Left cardiac atrium (tissue), 4 donors: ENCODE measurements around the gene PI4K2B. TPM values are rescaled to one million over a fixed set of nuclear protein-coding genes. Genes with fewer than 3 reads are reported as not detected.
"Not testable (repeated sequence)": the region's sequence is repeated elsewhere in the genome, so short reads cannot be mapped to it uniquely, and the experiment has no call there.

Experiments
- ATAC-seq, 2 donors: fragments of 200-7000 bp; cut with Tn5 transposase; one replicate each; pipeline ENCODE4 v1.9.1; 2020; ENCODE audit warnings: mild to moderate bottlenecking in 2 of 2, moderate library complexity in 2 of 2
- DNase-seq: peaks from one replicate; pipeline ENCODE4 v3.0.0-alpha.2; 2020
- intact Hi-C, 2 donors: fragments of 100-400 bp; cut with DNase I; formaldehyde crosslinking; loops; one replicate each; pipeline versions ENCODE4 v1.14.1 to v1.15.1; 2022 to 2023
- total RNA-seq, 2 donors: library from RNA; stranded (reverse); fragmentation: NEBNext Ultra II Directional; extraction: Animal tissue kit (Norgen Biotek cat#: 25700); gene quantifications; one replicate each; pipeline ENCODE4 v1.2.1, GENCODE V29; 2021
- donor health status: DM: no; HTN: yes; CAD: no.
- donor health status: DM: no; HTN: yes; CAD: no; lungs with severe emphysema.
- donor health status: DM: yes; HTN: yes; CAD: no.
- donor health status: Dilated cardiomyopathy.

Gene PI4K2B
- total RNA-seq, 2 donors from 2014 or later, result 3.8 to 6.1 TPM

DNA sequence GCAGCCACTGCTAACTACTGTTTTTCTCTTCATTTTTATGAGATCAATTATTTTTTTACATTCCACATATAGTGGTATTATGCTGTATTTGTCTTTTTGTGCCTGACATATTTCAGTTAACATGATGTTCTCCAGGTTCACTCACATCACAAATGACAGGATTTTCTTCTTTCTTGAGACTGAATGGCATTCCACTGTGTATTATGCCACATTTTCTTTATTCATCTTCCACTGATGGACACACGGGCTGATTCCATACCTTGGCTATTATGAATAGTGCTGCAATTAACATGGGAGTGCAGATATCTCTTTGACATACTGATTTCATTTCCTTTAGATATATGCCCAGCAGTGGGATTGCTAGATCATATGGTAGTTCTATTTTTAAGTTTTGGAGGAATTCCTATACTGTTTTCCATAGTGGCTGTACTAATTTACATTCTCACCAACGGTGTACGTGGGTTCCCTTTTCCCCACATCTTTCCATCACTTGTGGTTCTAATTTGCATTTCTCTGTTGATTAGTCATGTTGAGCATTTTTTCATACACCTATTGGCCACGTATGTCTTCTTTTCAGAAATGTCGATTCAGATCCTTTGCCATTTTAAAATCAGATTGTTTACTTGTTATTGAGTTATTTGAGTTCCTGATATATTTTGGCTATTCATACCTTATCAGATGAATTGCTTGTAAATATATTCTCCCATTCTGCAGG lies 63.9 kb downstream of the PI4K2B start:
- intact Hi-C loops, result no loop called here
- no peak for ATAC-seq
- DNase-seq, result no peak

DNA sequence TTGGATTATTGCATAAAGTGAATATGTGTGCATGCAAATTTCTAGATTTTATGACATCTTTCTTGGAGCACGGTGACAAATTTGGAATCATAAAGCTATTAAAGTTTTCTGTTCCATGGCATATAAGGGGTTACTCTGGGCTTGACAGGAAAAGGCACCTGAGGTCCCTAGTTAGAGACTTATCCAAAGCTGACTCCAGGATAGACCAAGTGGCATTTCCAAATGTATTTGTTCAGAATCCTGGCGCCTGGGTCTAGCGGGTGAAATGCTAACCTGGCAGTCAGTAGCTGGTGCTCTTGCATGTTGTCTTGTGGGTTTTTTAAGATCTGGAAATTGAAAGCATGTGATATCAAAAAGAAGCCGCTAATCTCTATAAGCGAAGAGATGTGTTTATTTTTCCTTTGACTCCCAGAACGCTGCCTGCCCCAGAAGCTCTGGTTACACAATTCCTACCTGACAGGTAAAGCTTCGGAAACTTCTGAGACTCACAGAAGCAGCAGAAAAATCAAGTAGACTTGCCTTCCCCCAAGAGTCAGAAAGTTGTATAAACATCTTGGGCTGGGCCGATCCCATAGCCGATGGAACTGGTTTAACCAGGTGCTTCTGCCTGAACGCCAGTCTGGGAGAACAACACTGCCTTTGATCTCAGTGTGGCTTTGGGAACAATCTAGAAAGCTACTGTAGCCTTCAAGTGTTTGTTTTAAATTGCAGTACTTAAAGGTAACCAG lies 65.8 kb downstream of the PI4K2B start:
- DNase-seq, result no peak
- intact Hi-C loops, result no loop called here
- no peak for ATAC-seq

DNA sequence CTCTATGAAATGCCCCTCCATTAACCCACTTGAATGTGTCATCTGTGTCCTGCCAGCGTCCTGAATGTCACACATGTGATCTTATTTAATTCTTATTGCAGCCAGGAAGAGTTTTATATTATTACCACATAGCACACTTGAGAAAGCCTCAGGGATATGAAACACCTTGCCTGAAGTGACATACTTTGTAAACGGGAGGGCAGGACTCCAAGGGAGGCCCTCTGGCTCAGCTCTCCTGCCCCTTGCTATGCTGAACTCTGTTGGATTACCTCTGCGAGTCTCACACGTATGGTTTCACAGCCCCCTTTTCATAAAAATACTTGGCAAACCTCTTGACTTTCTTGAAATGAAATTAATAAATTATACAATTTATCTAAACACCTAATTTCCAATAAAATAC lies 67.6 kb downstream of the PI4K2B start:
- no peak for ATAC-seq
- no peak for DNase-seq
- intact Hi-C loops, result no loop called here

DNA sequence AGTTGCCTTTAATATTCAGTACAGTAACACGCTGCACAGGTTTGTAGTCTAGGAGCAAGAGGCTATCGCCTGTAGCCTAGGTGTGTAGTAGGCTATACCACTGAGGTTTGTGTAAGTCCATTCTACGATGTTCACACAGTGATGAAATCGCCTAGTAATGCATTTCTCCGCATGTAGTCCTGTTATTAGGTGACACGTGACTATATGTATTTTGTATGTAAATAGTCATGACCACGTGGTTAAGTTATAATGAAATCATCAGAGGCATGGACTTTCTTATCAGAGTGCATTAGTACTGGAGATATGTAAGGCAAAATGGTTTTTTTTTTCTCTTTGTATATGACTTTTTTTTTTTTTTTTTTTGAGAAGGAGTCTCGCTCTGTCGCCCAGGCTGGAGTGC lies 68.8 kb downstream of the PI4K2B start:
- ATAC-seq (no peak), DNase-seq (no peak)
- intact Hi-C loops, result no loop called here

DNA sequence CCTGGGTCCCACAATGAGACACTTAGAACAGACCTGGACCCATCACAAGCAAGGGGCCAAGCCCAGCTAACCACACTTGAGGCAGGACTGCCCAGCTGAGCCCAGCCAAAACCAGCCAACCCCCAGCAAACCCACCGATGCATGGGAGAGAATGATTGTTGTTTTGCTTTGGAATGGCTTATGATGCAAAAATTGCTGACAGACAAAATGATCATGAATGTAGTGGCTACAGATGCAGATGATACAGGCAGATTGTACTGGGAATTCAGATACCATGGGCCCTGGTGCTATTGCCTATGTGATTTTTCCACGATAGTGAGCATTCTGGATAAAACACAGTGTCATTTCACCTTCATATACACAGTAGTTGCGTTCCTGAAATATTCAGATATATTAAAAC lies 69.7 kb downstream of the PI4K2B start:
- intact Hi-C loops, result no loop called here
- DNase-seq (no peak), ATAC-seq (no peak)

DNA sequence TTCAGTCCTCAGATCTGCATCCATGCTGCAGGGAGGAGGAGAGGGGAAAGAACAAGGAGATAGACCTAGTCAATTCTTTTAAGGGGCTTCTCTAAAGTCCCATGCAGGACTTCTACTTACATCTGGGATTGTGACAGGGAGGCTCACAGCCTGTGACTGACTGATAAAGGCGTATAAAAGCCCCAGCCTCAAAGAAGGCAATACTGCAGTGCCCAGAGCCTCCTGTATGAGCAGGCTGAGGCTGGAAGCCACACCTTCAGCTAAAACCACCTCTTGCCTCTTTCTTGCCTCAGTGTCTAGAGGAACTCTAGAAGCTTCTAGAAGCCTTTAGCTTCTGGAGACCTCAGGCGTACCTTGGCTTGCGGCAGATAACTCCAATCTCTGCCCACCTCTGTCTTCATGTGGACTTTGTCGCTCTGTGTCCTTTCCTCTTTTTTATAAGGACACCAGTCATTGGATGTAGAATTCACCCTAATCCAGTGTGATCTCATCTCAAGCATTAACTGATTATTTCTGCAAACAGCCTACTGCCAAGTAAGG lies 72.8 kb downstream of the PI4K2B start:
- DNase-seq, result no peak
- no peak for ATAC-seq
- intact Hi-C loops, result no loop called here

DNA sequence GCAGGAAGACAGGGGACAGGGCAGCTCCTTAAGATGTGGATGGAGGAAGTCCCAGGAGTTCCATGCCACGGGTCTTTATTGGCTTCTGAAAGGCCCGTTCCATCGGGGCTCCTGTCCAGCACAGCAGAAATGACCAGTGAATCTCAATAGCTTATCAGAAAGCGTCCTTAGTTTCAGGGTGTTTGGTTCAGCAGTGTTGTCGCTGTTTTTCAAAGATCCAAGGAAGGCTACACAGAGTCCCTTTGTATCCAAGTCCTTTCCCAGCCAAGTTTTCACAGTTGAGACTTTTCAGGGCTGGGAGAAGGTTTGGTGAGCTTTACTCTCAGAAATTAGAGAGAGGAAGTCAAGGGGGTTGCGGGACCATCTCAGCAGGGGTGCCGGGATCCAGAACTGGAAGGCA lies 73.8 kb downstream of the PI4K2B start:
- intact Hi-C loops, result no loop called here
- ATAC-seq (no peak), DNase-seq (no peak)

DNA sequence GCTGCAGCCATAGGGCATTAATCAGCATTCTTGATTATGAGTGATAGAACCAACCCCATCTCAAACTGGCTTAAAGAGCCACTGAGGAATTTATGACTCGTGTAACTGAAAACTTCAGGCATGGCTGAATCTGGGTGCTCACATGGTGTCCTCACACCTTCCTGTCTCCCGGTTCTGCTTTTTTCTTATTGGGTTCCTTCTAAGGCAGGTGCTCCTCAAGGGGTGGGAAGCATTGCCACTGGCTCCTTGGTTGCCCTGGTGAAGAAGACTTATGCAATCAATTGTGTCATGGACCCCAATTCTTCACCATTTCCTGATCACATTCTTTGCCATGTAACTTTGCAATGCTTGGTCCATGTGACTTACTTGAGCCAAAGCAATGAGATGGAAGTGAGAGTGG lies 74.5 kb downstream of the PI4K2B start:
- DNase-seq (no peak), ATAC-seq (no peak)
- intact Hi-C loops, result no loop called here

DNA sequence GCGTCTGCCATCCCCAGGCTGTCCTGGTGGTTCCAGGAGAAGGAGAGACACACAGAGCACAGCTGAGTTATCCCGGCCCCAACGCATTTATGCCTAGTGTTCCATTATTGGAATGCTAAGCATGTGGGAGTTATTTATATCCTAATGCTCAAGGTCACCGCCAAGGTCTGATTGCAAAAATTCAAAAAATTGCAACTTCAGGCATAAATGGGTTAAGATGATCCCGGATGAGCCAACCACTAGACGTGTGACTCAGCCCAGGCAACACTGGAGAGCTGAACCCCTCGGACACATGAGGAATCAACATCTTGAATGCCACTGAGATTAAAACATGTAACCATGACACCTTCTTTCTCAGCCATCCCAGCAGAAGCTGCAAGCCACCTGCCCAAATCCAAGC lies 74.9 kb downstream of the PI4K2B start:
- intact Hi-C loops, result no loop called here
- ATAC-seq (no peak), DNase-seq (no peak)

DNA sequence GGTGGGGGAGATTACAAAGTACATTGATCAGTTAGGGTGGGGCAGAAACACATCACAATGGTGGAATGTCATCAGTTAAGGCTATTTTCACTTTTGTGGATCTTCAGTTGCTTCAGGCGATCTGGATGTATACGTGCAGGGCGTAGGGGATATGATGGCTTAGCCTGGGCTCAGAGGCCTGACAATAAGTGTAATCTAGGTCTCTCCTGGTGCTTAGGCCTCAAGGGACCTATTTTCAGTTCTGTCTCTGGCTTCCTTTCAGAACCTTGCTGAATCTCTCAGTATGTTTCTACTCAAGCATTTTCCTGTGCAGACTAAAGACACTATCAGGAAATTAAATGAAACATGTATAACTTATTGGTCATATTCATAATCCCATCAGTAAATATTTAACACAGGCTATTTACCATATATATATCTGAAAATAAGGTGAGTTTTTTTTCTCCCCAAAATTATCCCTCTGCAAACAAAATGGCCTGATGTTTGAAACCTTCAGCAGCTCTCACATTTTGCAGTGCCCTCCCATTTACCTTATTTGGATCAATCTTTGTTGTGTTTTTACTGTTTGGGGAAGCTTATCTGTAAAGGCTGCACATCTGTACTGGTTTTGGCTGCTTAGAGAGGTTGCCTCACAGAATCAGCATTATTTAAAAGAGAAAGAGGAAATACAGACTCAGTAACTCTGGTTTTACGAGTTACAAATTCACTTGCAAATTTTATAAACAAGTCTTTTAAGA lies 76.4 kb downstream of the PI4K2B start:
- ATAC-seq (no peak), DNase-seq (no peak)
- intact Hi-C loops, result loop anchor here in 1 of 2 donors (5.0 kb wide), 1 partner anchor 78 kb away; the partner anchor contains the start of gene PI4K2B

DNA sequence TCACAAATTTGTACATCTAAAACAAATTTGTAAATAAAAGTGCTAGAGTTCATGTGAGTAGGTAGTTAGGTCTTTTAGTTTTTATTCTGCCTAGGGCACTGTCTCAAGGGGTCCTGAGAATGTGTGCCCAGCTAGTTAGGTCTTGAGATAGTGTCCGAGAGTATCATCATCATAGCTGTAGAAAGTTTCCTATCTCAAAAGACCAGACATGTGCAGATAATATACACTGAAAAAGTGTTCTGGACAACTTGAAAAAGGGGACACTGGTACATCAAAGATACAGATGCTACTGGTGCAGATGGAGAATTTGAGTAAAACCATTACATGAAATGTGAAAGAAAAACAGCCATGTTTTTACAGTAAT lies 77.0 kb downstream of the PI4K2B start:
- intact Hi-C loops, result loop anchor here in 1 of 2 donors (5.0 kb wide), 1 partner anchor 78 kb away; the partner anchor contains the start of gene PI4K2B
- DNase-seq (no peak), ATAC-seq (no peak)

DNA sequence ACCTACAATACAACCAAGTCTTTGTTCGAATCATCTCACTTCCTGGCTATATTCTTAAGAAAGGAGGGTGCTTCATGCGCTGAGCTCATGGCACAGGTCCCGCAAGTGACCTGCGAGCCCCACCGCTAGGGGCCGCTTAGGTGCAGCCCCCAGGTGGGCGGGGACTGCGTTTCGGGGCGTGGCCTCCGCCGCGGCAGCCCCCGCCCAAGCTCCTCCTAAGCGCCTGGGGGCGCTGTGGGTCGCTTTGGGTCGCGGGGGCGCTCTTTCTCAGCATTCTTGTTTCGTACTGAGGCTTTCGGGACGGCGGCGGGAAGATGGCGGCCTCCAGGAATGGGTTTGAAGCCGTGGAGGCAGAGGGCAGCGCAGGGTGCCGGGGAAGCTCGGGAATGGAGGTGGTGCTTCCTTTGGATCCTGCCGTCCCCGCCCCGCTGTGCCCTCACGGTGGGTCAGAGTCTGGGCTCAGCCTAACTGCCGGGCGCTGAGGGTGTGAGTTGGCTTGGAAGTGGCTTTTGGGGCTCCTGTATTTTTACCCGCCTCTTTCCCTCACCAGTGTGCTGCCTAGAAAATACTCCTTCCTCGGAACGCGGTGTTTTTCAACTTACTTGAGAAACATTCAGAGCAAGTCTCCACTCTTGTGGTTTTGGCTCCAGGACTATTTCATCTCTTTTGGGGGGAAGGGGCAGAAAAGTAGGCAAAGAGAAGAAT lies 78.8 kb downstream of the PI4K2B start, which contains the start of gene ZCCHC4:
TSS of gene ZCCHC4 (plus strand) at position 279 of the 705 bp plus-strand sequence. CDS start at position 315, 36 bp downstream.
- DNase-seq (peak; percentile 90), ATAC-seq (peak; percentile 98)
- intact Hi-C loops, result loop anchor here in 1 of 2 donors (5.0 kb wide), 1 partner anchor 80 kb away; the partner anchor contains the start of gene PI4K2B

DNA sequence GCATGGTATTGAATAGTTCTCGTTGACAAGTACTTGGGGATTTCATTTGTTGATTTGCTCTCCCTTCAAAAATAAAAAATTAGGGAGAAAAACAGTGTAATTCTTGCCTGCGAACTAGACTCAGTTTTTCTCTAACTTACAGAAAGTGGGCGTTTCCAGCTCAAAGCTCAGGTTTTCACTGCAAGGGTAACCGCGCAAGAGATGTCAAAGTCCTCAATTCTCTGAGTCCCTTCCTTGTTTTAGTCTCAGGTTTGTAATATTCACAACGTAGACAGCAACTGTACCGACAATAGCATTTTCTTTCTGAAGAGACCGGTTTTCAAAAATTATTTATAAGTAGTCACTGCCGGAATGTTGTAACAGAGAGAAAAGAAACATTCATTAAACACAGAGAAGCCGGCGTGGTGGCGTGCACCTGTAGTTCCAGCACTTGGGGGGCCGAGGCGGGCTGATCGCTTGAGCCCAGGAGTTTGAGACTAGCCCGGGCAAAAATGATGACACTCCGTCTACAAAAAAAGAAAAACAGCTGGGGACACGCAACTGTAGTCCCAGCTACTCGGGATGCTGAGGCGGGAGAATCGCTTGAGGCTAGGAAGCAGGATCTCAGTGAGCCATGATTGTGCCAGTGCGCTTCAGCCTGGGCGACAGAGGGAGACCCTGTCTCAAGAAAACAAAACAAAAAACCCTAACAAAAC lies 79.5 kb downstream of the PI4K2B start:
- intact Hi-C loops, result loop anchor here in 1 of 2 donors (5.0 kb wide), 1 partner anchor 81 kb away; the partner anchor contains the start of gene PI4K2B
- DNase-seq (no peak), ATAC-seq (no peak)

DNA sequence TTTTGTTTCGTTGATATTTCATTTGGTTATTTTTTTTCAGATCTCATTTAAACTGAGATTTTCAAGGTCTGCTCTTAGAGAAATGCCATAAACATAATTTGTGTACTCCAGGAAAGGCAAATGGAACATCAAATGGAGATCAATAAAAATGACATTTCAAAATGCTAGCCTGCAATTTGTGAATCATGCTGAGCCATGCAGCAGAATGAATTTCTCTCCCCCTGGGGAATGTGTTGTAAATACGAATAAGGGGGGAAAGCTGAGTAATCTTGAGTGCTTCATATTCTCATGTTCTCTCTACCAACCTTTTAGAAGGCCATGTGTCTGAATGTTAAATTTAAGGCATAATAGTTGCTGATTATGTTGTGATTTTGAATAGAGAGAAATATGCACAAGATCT lies 86.5 kb downstream of the PI4K2B start:
- DNase-seq (no peak), ATAC-seq (no peak)
- intact Hi-C loops, result no loop called here

DNA sequence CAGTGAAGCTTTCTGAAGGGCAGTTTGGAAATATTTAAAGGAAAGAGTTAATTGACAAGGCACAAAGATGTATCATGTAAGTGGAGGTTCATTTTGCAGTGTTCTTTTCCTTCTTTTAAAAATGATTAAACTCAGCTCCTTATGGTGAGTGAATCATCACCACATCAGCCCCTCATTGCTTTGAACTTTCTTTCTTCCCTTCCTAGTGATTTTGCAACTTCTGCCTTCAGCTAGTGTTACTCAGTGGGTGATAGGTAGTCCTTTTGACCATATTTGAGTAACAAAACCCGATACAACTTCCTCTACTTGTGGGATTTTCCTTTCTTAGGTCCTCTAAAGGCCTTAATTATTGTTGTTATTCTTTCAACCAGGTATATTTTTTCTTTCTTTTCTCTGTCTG lies 86.9 kb downstream of the PI4K2B start:
- no peak for ATAC-seq
- no peak for DNase-seq
- intact Hi-C loops, result no loop called here

DNA sequence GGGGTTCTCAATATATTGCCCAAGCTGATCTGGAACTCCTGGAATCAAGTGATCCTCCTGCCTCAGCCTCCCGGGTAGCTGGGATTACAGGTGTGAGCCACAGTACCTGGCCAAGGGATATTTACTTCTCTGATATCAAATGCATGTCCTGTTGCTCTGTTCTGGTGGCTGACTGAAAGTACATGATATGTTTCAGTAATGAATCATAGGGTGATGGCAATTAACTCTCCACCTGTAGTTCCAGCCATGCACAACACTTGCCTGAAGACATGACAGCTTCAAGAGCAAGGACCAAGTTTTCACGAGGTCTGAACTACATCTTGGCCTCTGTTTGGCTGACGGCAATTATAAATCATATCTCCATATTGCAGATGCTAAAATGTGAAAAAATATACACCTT lies 87.9 kb downstream of the PI4K2B start:
- no peak for ATAC-seq
- DNase-seq, result no peak
- intact Hi-C loops, result no loop called here

DNA sequence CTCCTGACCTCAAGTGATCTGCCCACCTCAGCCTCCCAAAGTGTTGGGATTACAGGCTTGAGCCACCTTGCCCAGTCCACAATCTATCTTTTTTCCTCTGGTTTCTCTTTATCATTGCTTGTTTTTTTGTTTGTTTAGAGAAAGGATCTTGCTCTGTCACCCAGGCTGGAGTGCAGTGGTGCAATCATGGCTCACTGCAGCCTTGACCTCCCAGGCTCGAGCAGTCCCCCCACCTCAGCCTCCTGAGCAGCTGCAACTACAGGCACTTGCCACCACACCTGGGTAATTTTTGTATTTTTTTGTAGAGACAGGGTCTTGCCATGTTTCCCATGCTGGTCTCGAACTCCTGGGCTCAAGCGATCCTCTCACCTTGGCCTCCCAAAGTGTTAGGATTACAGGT lies 94.6 kb downstream of the PI4K2B start:
- ATAC-seq, DNase-seq, intact Hi-C loops: not testable (repeated sequence)
